22Rv1 (cell line): ENCODE results near the gene BTD.

Experiments used
- CTCF ChIP-seq: fragments of 450-650 bp; IDR thresholded peaks from 2 replicates; pipeline ENCODE4 v1.5.1; 2017; ENCODE audit warnings: mild to moderate bottlenecking
- ZFX ChIP-seq: fragments of 450-650 bp; IDR thresholded peaks from 2 replicates; pipeline ENCODE4 v1.6.1; 2017; ENCODE audit warnings: antibody characterized with exemption, borderline replicate concordance

GRCh38 chr3:15633766-15634598 lies 32.4 kb downstream of the BTD start:
- no peak for TF ChIP-seq CTCF
- no peak for TF ChIP-seq ZFX
